Spleen (tissue), 11 donors: ENCODE data around the gene CEMIP2. TPM values are rescaled to one million over a fixed set of nuclear protein-coding genes. Genes with fewer than 3 reads are reported as not detected.
A peak's percentile ranks its signal among the peaks of the same experiment; 100 is the strongest.

Experiments
- DNase-seq: peaks from one replicate; pipeline ENCODE4 v3.0.0-alpha.2; 2020
- H3K27ac ChIP-seq, 8 donors: fragments of 200-600 bp; sonication (generic) in 7 of 8; 1 replicate in 4 of 8; 2 replicates in 4 of 8; pipeline versions ENCODE4 v1.5.0 to v1.8.0; 2016 to 2021; ENCODE audit warnings: inconsistent platforms in 4 of 8, mild to moderate bottlenecking in 4 of 8, moderate library complexity in 1 of 8
- H3K27me3 ChIP-seq, 7 donors: fragments of 200-600 bp; sonication (generic) in 6 of 7; replicated peaks in 1 of 7; 1 replicate in 4 of 7; 2 replicates in 3 of 7; pipeline versions ENCODE4 v1.5.0 to v1.8.0; 2016 to 2021; ENCODE audit warnings: inconsistent platforms in 3 of 7, mild to moderate bottlenecking in 1 of 7
- H3K36me3 ChIP-seq, 6 donors: fragments of 200-600 bp; sonication (generic) in 5 of 6; 1 replicate in 4 of 6; 2 replicates in 2 of 6; pipeline versions ENCODE4 v1.5.0 to v1.8.0; 2016 to 2021; ENCODE audit warnings: inconsistent platforms in 2 of 6
- H3K4me1 ChIP-seq, 6 donors: fragments of 200-600 bp; sonication (generic) in 5 of 6; 1 replicate in 3 of 6; 2 replicates in 3 of 6; pipeline versions ENCODE4 v1.5.0 to v1.8.0; 2016 to 2021; ENCODE audit warnings: inconsistent platforms in 3 of 6
- H3K4me3 ChIP-seq, 8 donors: fragments of 200-600 bp; sonication (generic) in 7 of 8; 1 replicate in 4 of 8; 2 replicates in 4 of 8; pipeline versions ENCODE4 v1.5.0 to v1.8.0; 2016 to 2021; ENCODE audit warnings: inconsistent platforms in 4 of 8, mild to moderate bottlenecking in 4 of 8, moderate library complexity in 2 of 8
- H3K9me3 ChIP-seq, 8 donors: fragments of 200-600 bp; sonication (generic) in 7 of 8; 1 replicate in 4 of 8; 2 replicates in 4 of 8; pipeline versions ENCODE4 v1.5.0 to v1.8.0; 2016 to 2021; ENCODE audit warnings: inconsistent platforms in 4 of 8
- POLR2A ChIP-seq, 3 donors: fragments of 450-650 bp; IDR thresholded peaks; one replicate each; pipeline ENCODE4 v1.5.1; 2017; ENCODE audit warnings: antibody characterized with exemption in 3 of 3, mild to moderate bottlenecking in 1 of 3
- POLR2AphosphoS5 ChIP-seq, 3 donors: sonication (generic); formaldehyde crosslinking; IDR thresholded peaks; one replicate each; pipeline ENCODE4 v1.5.1; 2017; ENCODE audit warnings: antibody characterized with exemption in 3 of 3
- WGBS, 5 donors: extraction: QIAGEN DNeasy Blood & Tissue Kit in 3 of 5; methylation state at CpG; one replicate each; pipeline versions ENCODE4 v1.1.5 to v1.1.7; 2013 to 2018; 5-methylcytosine and 5-hydroxymethylcytosine counted together
- intact Hi-C: fragments of 100-400 bp; cut with DNase I; formaldehyde crosslinking; loops from one replicate; pipeline ENCODE4 v1.15.0; 2023; ENCODE audit warnings: low total_unique reads
- polyA plus RNA-seq, 3 donors: library from polyadenylated mRNA; stranded (reverse); fragments of 200-250 nt; gene quantifications; one replicate each; pipeline ENCODE4 v1.2.1, GENCODE V29; 2013
- total RNA-seq, 7 donors: library from RNA; depleted of rRNA in 3 of 7; stranded (reverse); fragments of >200 nt in 3 of 7; fragmentation: NEBNext Ultra II Directional in 4 of 7; extraction: Animal tissue kit (Norgen Biotek cat#: 25700) in 4 of 7; gene quantifications; one replicate each; pipeline versions ENCODE4 v1.1.0 to v1.2.1, GENCODE V29; 2016 to 2021
- TF ChIP-seq, protein P1 (sequence below), 11 experiments: fragments of 200-600 bp in 7 of 11; fragments of 450-650 bp in 4 of 11; sonication (generic) in 4 of 11; IDR thresholded peaks in 8 of 11; conservative IDR thresholded peaks in 3 of 11; 1 replicate in 7 of 11; 2 replicates in 4 of 11; pipeline versions ENCODE4 v1.4.0 to v1.8.0; 2016 to 2021; ENCODE audit warnings: antibody characterized with exemption in 11 of 11, inconsistent platforms in 4 of 11, mild to moderate bottlenecking in 1 of 11
- donor health status: healthy with polysubstance abuse.
- donor health status: DM: no; HTN: no; CAD: no; lungs with moderate emphysema.
- donor health status: DM: no; HTN: no; CAD: no.
- donor health status: Bipolar disorder and iron deficiency.
- donor health status: healthy.
- donor health status: DM: no; HTN: no; CAD: no.
- donor health status: DM: yes; HTN: yes; CAD: no.

CEMIP2 gene
- total and polyA plus RNA-seq, 10 donors: 14.2 to 175 (median 86.1) TPM

GRCh38 chr9:71706176-71706575 lies 62.1 kb downstream of the CEMIP2 start:
- Histone ChIP-seq H3K4me1 (peaks cover 0 to 3% (median 0%) of the 10 kb centered on the region in 6 donors), H3K4me3 (no peak overlapping the region), H3K9me3 (no peaks in the 10 kb centered on the region), H3K27me3 (no peaks in the 10 kb centered on the region), H3K27ac (no peak overlapping the region), H3K36me3 (peaks cover 0 to 100% (median 69%) of the 10 kb centered on the region in 6 donors)
- WGBS, 5 donors: 83 to 97% (median 91%) methylated on average over 1 of the region's 1 CpG
- no peak for TF ChIP-seq POLR2AphosphoS5 (IDR thresholded peaks at IDR 0.05)
- TF ChIP-seq, protein P1, sequence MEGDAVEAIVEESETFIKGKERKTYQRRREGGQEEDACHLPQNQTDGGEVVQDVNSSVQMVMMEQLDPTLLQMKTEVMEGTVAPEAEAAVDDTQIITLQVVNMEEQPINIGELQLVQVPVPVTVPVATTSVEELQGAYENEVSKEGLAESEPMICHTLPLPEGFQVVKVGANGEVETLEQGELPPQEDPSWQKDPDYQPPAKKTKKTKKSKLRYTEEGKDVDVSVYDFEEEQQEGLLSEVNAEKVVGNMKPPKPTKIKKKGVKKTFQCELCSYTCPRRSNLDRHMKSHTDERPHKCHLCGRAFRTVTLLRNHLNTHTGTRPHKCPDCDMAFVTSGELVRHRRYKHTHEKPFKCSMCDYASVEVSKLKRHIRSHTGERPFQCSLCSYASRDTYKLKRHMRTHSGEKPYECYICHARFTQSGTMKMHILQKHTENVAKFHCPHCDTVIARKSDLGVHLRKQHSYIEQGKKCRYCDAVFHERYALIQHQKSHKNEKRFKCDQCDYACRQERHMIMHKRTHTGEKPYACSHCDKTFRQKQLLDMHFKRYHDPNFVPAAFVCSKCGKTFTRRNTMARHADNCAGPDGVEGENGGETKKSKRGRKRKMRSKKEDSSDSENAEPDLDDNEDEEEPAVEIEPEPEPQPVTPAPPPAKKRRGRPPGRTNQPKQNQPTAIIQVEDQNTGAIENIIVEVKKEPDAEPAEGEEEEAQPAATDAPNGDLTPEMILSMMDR (IDR thresholded peaks at IDR 0.05 in 8 of 11, conservative IDR thresholded peaks at IDR 0.05 in 3 of 11): no peak
- TF ChIP-seq POLR2A (IDR thresholded peaks at IDR 0.05): no peak
- intact Hi-C loops: no loop called here
- no peak for DNase-seq

DNA sequence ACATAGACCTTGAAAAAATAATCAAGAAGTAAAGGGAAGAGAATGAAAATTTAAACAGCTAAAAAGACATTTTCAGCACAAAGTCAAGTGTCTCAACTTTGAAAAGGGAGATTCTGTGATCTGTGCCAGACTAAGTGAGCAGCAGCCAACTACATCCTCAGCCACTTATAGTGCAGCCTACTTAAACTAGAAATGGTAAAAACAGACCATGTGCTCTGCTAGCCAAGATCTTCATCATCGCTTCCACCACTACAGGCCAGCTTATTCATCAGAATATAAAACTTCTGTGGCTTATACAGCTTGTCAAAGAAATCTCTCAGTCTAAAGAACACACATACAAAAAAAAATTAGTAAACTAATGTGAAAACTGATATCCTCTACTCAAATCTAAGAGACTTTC lies 63.5 kb downstream of the CEMIP2 start:
- Histone ChIP-seq H3K36me3 (peaks cover 0 to 100% (median 70%) of the 10 kb centered on the region in 6 donors), H3K4me3 (no peak overlapping the region), H3K4me1 (peaks cover 0 to 3% (median 0%) of the 10 kb centered on the region in 6 donors), H3K27me3 (no peaks in the 10 kb centered on the region), H3K27ac (peak overlapping the region in 1 of 8 donors; percentile 27), H3K9me3 (no peaks in the 10 kb centered on the region)
- intact Hi-C loops: no loop called here
- DNase-seq: no peak
- 82 to 92% (median 90%) methylated on average over 1 of the region's 1 CpG for WGBS, 5 donors
- no peak for TF ChIP-seq POLR2A (IDR thresholded peaks at IDR 0.05)
- TF ChIP-seq POLR2AphosphoS5 (IDR thresholded peaks at IDR 0.05): no peak
- TF ChIP-seq, protein P1 (IDR thresholded peaks at IDR 0.05 in 8 of 11, conservative IDR thresholded peaks at IDR 0.05 in 3 of 11): no peak

DNA sequence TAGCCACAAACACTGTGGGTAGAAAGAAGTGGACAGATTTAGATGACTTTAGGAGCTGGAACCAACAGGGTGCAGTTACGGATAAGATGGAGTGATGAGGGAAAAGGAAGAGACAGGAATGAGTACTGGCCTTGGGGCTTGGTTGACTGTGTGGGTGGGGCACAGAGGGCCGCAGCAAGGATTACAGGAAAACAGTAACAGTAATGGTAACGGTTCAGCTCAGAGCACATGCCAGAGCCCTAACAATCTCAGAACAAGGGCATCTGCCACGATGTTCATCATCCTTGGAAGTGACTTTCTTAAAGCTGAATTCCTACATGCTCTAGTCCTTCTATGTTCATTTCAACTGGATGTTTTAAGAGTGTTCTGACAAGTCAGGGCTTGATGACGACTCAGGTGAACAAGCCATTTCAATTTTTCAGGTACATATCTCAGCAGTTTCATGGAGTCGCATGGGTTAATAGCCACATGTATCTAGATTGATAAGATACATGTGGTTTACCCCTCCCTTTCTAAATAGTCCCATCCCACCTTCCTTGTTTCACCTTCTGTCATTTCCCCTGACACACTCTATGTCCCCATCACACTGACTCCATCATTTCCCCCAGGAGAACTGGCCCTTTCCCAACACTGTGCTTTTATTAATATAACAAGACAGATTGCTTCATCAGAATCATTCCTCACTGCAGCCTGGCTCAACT lies 65.0 kb downstream of the CEMIP2 start:
- no peak for TF ChIP-seq POLR2A (IDR thresholded peaks at IDR 0.05)
- TF ChIP-seq, protein P1 (IDR thresholded peaks at IDR 0.05 in 8 of 11, conservative IDR thresholded peaks at IDR 0.05 in 3 of 11): no peak
- TF ChIP-seq POLR2AphosphoS5 (IDR thresholded peaks at IDR 0.05): no peak
- H3K4me3 ChIP-seq: no peak overlapping the region
- intact Hi-C loops: no loop called here
- peaks cover 0 to 3% (median 0%) of the 10 kb centered on the region in 6 donors for H3K4me1 ChIP-seq
- peaks cover 0 to 100% (median 68%) of the 10 kb centered on the region in 6 donors for H3K36me3 ChIP-seq
- no peaks in the 10 kb centered on the region for H3K9me3 ChIP-seq
- 84 to 95% (median 88%) methylated on average over 6 of the region's 6 CpGs for WGBS, 5 donors
- no peaks in the 10 kb centered on the region for H3K27me3 ChIP-seq
- peak overlapping the region in 1 of 8 donors; percentile 4 for H3K27ac ChIP-seq
- DNase-seq: no peak

DNA sequence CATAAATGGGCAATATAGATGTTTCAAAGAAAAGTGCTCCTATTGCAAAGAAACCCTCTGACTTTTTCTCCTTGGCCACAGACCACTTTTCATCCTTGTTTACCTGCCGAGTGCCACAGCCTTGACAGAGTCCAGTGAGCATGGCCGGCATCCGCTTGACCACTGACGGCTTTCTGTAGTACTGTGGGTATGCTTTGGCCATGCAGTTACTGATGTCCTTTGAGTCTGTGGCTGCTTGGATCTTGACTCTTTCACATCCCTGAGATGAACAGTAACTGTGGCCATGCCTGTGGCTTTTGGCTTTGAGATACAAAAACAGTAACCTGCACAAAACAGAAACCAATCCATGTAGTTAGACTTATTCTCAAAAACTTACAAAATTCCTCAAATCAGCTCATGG lies 70.4 kb downstream of the CEMIP2 start:
- peaks cover 0 to 100% (median 77%) of the 10 kb centered on the region in 6 donors for H3K36me3 ChIP-seq
- no peak overlapping the region for H3K27ac ChIP-seq
- intact Hi-C loops: no loop called here
- WGBS, 5 donors: 92 to 99% (median 95%) methylated on average over 4 of the region's 4 CpGs
- H3K9me3 ChIP-seq: no peaks in the 10 kb centered on the region
- TF ChIP-seq POLR2AphosphoS5 (IDR thresholded peaks at IDR 0.05): peak in 1 of 3 donors; percentile 18
- TF ChIP-seq, protein P1 (IDR thresholded peaks at IDR 0.05 in 8 of 11, conservative IDR thresholded peaks at IDR 0.05 in 3 of 11): no peak
- no peaks in the 10 kb centered on the region for H3K27me3 ChIP-seq
- no peak for DNase-seq
- H3K4me3 ChIP-seq: no peak overlapping the region
- H3K4me1 ChIP-seq: peaks cover 0 to under 1% (median 0%) of the 10 kb centered on the region in 6 donors
